ENCODE measurements around the gene MTMR12.

The MTMR12 gene

GRCh38 chr5:32187675-32188074 lies 125.1 kb downstream of the MTMR12 start:
- no peak for FAIRE-seq

GRCh38 chr5:32182463-32183063 lies 130.2 kb downstream of the MTMR12 start:
- FAIRE-seq = no peak

All from endometrium (tissue), 2 donors.